Eye (tissue), 1 donor: ENCODE data around the gene RASL11A.
"Not testable (repeated sequence)": the region's sequence is repeated elsewhere in the genome, so short reads cannot be mapped to it uniquely, and the experiment has no call there.

Source experiments
- DNase-seq: peaks from one replicate; pipeline ENCODE4 v3.0.0-alpha.2; 2015

Gene RASL11A

GRCh38 chr13:27302643-27303262 is 32.1 kb downstream of the RASL11A start:
- no peak for DNase-seq

GRCh38 chr13:27304099-27304498 is 33.5 kb downstream of the RASL11A start:
- no peak for DNase-seq

GRCh38 chr13:27304611-27305010 is 34.0 kb downstream of the RASL11A start:
- no peak for DNase-seq

- DNase-seq: no peak
Measured at GRCh38 chr13:27306364-27306763, 35.7 kb downstream of the RASL11A start.

GRCh38 chr13:27308941-27309340 is 38.3 kb downstream of the RASL11A start:
- DNase-seq: no peak

GRCh38 chr13:27309401-27309958 is 38.9 kb downstream of the RASL11A start:
- DNase-seq: no peak

GRCh38 chr13:27309967-27310598 is 39.5 kb downstream of the RASL11A start:
- no peak for DNase-seq

GRCh38 chr13:27310946-27311345 is 40.3 kb downstream of the RASL11A start:
- no peak for DNase-seq

GRCh38 chr13:27311518-27312210 is 41.0 kb downstream of the RASL11A start:
- DNase-seq: no peak

- DNase-seq: no peak
Measured at GRCh38 chr13:27313770-27314169, 43.1 kb downstream of the RASL11A start.

GRCh38 chr13:27319404-27319803 is 48.8 kb downstream of the RASL11A start:
- DNase-seq: no peak

- no peak for DNase-seq
Measured at GRCh38 chr13:27321468-27322431, 51.1 kb downstream of the RASL11A start.

- DNase-seq: not testable (repeated sequence)
Measured at GRCh38 chr13:27322443-27322842, 51.8 kb downstream of the RASL11A start.
